B cell (primary cell): Measurements from ENCODE around the gene NAV2. TPM values are rescaled to one million over a fixed set of nuclear protein-coding genes. Genes with fewer than 3 reads are reported as not detected.

Source experiments
- ATAC-seq: fragments of 200-7000 bp; cut with Tn5 transposase; one replicate; pipeline ENCODE4 v1.10.0; 2021; ENCODE audit warnings: low read depth, mild to moderate bottlenecking, moderate number of reproducible peaks, moderate library complexity
- CTCF ChIA-PET: fragments of 350-600 bp; sonication (Branson Sonifier 250); formaldehyde crosslinking; loops from one replicate; lab custom pipeline; 2021; ENCODE audit warnings: antibody characterized with exemption, inconsistent platforms; lab: Charles Lee
- POLR2A ChIA-PET: fragments of 350-600 bp; sonication (Branson Sonifier 250); formaldehyde crosslinking; loops from one replicate; lab custom pipeline; 2021; ENCODE audit warnings: antibody characterized with exemption; lab: Charles Lee
- DNase-seq: peaks from one replicate; pipeline ENCODE4 v3.0.0; 2013
- H2AFZ ChIP-seq: 2 replicates; pipeline ENCODE4 v1.6.1; 2012; ENCODE audit warnings: mild to moderate bottlenecking, low read depth, low read length; ENCODE audit not compliant: insufficient read depth, poor library complexity, severe bottlenecking
- H3K27ac ChIP-seq, 2 donors: 1 replicate in 1 of 2; 2 replicates in 1 of 2; pipeline ENCODE4 v1.5.1; 2012 to 2013; ENCODE audit warnings: low read length in 2 of 2, mild to moderate bottlenecking in 2 of 2, moderate library complexity in 1 of 2
- H3K27me3 ChIP-seq, 4 experiments: fragments of 200-600 bp in 1 of 4; sonication (generic) in 1 of 4; replicated peaks in 1 of 4; 1 replicate in 2 of 4; 2 replicates in 2 of 4; pipeline versions ENCODE4 v1.6.1 to v1.7.0; 2013 to 2016; ENCODE audit warnings: low read length in 3 of 4, mild to moderate bottlenecking in 2 of 4, mixed read lengths in 1 of 4, moderate library complexity in 1 of 4; ENCODE audit not compliant: insufficient read depth in 4 of 4, control insufficient read depth in 3 of 4; ENCODE audit errors: control extremely low read depth in 1 of 4
- H3K36me3 ChIP-seq, 2 experiments: replicated peaks in 1 of 2; 1 replicate in 1 of 2; 2 replicates in 1 of 2; pipeline versions ENCODE4 v1.6.1 to v1.7.1; 2013; ENCODE audit warnings: low read length in 1 of 2; ENCODE audit not compliant: insufficient read depth in 2 of 2, control insufficient read depth in 1 of 2; ENCODE audit errors: control extremely low read depth in 1 of 2, extremely low read depth in 1 of 2
- H3K4me1 ChIP-seq, 2 donors: fragments of 200-600 bp in 1 of 2; sonication (generic) in 1 of 2; 1 replicate in 1 of 2; 2 replicates in 1 of 2; pipeline versions ENCODE4 v1.5.1 to v1.6.1; 2013 to 2017; ENCODE audit warnings: low read length in 2 of 2; ENCODE audit not compliant: control insufficient read depth in 2 of 2, insufficient read depth in 2 of 2
- H3K4me2 ChIP-seq: replicated peaks from 2 replicates; pipeline ENCODE3; 2012; ENCODE audit warnings: mild to moderate bottlenecking, low read depth, low read length; ENCODE audit not compliant: poor library complexity, severe bottlenecking
- H3K4me3 ChIP-seq, 5 experiments: fragments of 200-600 bp in 1 of 5; sonication (generic) in 1 of 5; 1 replicate in 3 of 5; 2 replicates in 2 of 5; pipeline versions ENCODE4 v1.5.1 to v1.7.0; 2011 to 2016; ENCODE audit warnings: low read length in 4 of 5, mild to moderate bottlenecking in 4 of 5, low read depth in 2 of 5, control low read depth in 1 of 5, moderate library complexity in 1 of 5; ENCODE audit not compliant: insufficient read depth in 1 of 5; ENCODE audit errors: control extremely low read depth in 1 of 5, extremely low read depth in 1 of 5
- H3K79me2 ChIP-seq: fragments of 200-600 bp; sonication (generic); one replicate; pipeline ENCODE4 v1.6.0; 2016; ENCODE audit warnings: low read length; ENCODE audit not compliant: control insufficient read depth, insufficient read depth
- H3K9ac ChIP-seq: fragments of 200-600 bp; sonication (generic); 2 replicates; pipeline ENCODE4 v1.6.1; 2017; ENCODE audit warnings: mild to moderate bottlenecking, low read length, moderate library complexity
- H3K9me3 ChIP-seq, 3 donors: one replicate each; pipeline versions ENCODE4 v1.6.1 to v1.7.1; 2013; ENCODE audit warnings: low read length in 2 of 3; ENCODE audit not compliant: control insufficient read depth in 2 of 3, insufficient read depth in 1 of 3; ENCODE audit errors: control extremely low read depth in 1 of 3
- H4K20me1 ChIP-seq: 2 replicates; pipeline ENCODE4 v1.6.0; 2012; ENCODE audit warnings: mild to moderate bottlenecking, low read length; ENCODE audit not compliant: insufficient read depth, control insufficient read depth, poor library complexity, severe bottlenecking
- H3K27ac Mint-ChIP-seq: one replicate; pipeline ENCODE4 v1.8.0; 2021; ENCODE audit warnings: mixed read lengths
- H3K27me3 Mint-ChIP-seq: one replicate; pipeline ENCODE4 v1.8.0; 2021; ENCODE audit warnings: mixed read lengths
- H3K4me1 Mint-ChIP-seq: one replicate; pipeline ENCODE4 v1.8.0; 2021; ENCODE audit warnings: mixed read lengths
- H3K4me3 Mint-ChIP-seq: one replicate; pipeline ENCODE4 v1.8.0; 2021; ENCODE audit warnings: mixed read lengths
- H3K9me3 Mint-ChIP-seq: one replicate; pipeline ENCODE4 v1.8.0; 2022; ENCODE audit warnings: mixed read lengths; ENCODE audit not compliant: insufficient read depth
- EZH2 ChIP-seq: IDR thresholded peaks from 2 replicates; pipeline ENCODE4 v1.6.1; 2012; ENCODE audit warnings: borderline replicate concordance, low read depth, mild to moderate bottlenecking, moderate library complexity, low read length; ENCODE audit not compliant: insufficient read depth, poor library complexity, severe bottlenecking
- WGBS: methylation state at CpG from one replicate; pipeline ENCODE4 v1.1.5; 2013; ENCODE audit warnings: missing lambda C conversion rate; ENCODE audit not compliant: insufficient coverage; 5-methylcytosine and 5-hydroxymethylcytosine counted together
- intact Hi-C: fragments of 100-400 bp; cut with micrococcal nuclease; formaldehyde crosslinking; loops from one replicate; pipeline ENCODE4 v1.10.0; 2022
- polyA plus RNA-seq: library from polyadenylated mRNA; depleted of rRNA; stranded (reverse); fragments of >200 nt; gene quantifications from 2 replicates; pipeline ENCODE4 v1.2.3, GENCODE V29; 2012
- total RNA-seq, 2 donors: library from RNA; stranded (reverse); fragments of 120-200 nt in 1 of 2; gene quantifications; 1 replicate in 1 of 2; 2 replicates in 1 of 2; pipeline versions ENCODE4 v1.2.3 to v1.2.4, GENCODE V29; 2013 to 2022
- TF ChIP-seq, protein P1 (sequence below): fragments of 200-600 bp; IDR thresholded peaks from one replicate; pipeline ENCODE4 v1.8.0; 2022; ENCODE audit warnings: antibody characterized with exemption, mild to moderate bottlenecking

The NAV2 gene
- total and polyA plus RNA-seq, 2 donors (not counting 1 experiment from before 2014, with no cell fraction given) = 0.82 to 22.2 TPM

DNA sequence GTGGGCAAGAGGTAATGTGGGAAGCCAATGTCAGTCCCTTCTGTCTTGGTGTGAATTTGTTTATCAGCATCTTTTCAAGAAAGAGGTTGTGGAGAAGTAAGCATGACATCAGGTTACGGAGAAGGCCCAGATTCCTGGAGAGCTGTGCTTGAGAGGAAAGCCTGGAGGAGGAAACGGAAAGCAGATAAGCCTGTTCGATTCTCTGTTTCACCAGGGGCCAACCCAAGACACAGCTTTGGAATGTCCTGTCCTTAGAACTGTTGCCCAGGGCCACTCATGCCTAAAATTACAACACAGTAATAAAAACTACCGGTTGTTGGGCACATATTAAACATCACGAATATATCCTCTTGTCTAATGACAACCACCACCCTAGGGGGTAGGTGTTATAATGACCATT, 148.5 kb downstream of the NAV2 start:
- H3K4me1 ChIP-seq = no peaks in the 10 kb centered on the region
- H3K36me3 ChIP-seq = no peaks in the 10 kb centered on the region
- DNase-seq (no peak), ATAC-seq (no peak)
- no peaks in the 10 kb centered on the region for H3K9me3 ChIP-seq
- TF ChIP-seq, protein P1, sequence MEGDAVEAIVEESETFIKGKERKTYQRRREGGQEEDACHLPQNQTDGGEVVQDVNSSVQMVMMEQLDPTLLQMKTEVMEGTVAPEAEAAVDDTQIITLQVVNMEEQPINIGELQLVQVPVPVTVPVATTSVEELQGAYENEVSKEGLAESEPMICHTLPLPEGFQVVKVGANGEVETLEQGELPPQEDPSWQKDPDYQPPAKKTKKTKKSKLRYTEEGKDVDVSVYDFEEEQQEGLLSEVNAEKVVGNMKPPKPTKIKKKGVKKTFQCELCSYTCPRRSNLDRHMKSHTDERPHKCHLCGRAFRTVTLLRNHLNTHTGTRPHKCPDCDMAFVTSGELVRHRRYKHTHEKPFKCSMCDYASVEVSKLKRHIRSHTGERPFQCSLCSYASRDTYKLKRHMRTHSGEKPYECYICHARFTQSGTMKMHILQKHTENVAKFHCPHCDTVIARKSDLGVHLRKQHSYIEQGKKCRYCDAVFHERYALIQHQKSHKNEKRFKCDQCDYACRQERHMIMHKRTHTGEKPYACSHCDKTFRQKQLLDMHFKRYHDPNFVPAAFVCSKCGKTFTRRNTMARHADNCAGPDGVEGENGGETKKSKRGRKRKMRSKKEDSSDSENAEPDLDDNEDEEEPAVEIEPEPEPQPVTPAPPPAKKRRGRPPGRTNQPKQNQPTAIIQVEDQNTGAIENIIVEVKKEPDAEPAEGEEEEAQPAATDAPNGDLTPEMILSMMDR = no peak
- no peak for TF ChIP-seq EZH2
- H3K27me3 Mint-ChIP-seq = peaks cover 4% of the 10 kb centered on the region
- no peak overlapping the region for H3K4me2 ChIP-seq
- CTCF ChIA-PET = no interaction called here
- no peak overlapping the region for H2AFZ ChIP-seq
- no peak overlapping the region for H3K4me3 Mint-ChIP-seq
- no peak overlapping the region for H3K27ac Mint-ChIP-seq
- H3K4me1 Mint-ChIP-seq = no peaks in the 10 kb centered on the region
- no peak overlapping the region for H3K27ac ChIP-seq
- POLR2A ChIA-PET = no interaction called here
- no peaks in the 10 kb centered on the region for H3K9me3 Mint-ChIP-seq
- H3K4me3 ChIP-seq = no peak overlapping the region
- H3K79me2 ChIP-seq = no peaks in the 10 kb centered on the region
- intact Hi-C loops = no loop called here
- 90% methylated on average over 2 of the region's 5 CpGs for WGBS
- H4K20me1 ChIP-seq = no peaks in the 10 kb centered on the region
- no peak overlapping the region for H3K9ac ChIP-seq
- H3K27me3 ChIP-seq = no peaks in the 10 kb centered on the region

DNA sequence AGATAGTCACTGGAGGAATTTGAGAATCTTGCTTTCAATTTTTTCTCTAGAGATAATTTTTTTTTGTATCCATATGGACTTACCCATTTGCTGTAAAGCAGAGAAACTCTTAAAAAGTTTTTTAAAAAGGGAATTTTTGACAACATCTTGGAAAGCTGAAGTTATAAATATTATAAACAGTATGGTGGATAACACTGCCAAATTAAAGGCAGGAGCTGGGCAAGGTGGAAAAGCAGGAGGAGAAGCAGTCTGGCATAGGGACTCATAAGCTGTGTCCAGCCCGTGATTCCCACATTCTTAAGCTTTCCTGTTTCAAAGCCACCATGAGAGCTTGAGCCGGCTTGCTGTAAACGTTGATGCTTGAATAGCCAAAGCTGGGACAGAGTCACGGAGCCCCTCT, 149.5 kb downstream of the NAV2 start:
- no peak overlapping the region for H3K4me3 ChIP-seq
- no peaks in the 10 kb centered on the region for H4K20me1 ChIP-seq
- H3K36me3 ChIP-seq = no peaks in the 10 kb centered on the region
- DNase-seq (no peak), ATAC-seq (no peak)
- ChIA-PET CTCF (no interaction called here), POLR2A (no interaction called here)
- H3K4me1 Mint-ChIP-seq = no peaks in the 10 kb centered on the region
- intact Hi-C loops = no loop called here
- no peaks in the 10 kb centered on the region for H3K9me3 Mint-ChIP-seq
- H3K9me3 ChIP-seq = no peaks in the 10 kb centered on the region
- H3K27ac Mint-ChIP-seq = no peak overlapping the region
- H3K79me2 ChIP-seq = no peaks in the 10 kb centered on the region
- no peak for TF ChIP-seq EZH2
- TF ChIP-seq, protein P1 = no peak
- H3K9ac ChIP-seq = no peak overlapping the region
- no peaks in the 10 kb centered on the region for H3K4me1 ChIP-seq
- WGBS = 90% methylated on average over 4 of the region's 4 CpGs
- no peak overlapping the region for H2AFZ ChIP-seq
- no peaks in the 10 kb centered on the region for H3K27me3 ChIP-seq
- H3K27me3 Mint-ChIP-seq = peaks cover 4% of the 10 kb centered on the region
- H3K27ac ChIP-seq = no peak overlapping the region
- no peak overlapping the region for H3K4me3 Mint-ChIP-seq
- H3K4me2 ChIP-seq = no peak overlapping the region
